Activated CD4-positive, alpha-beta T cell treated with anti-CD3 and anti-CD28 coated beads, Interleukin-2, Interleukin-6, amounts not matched to agents 100 ng/mL and 50 ng/mL, durations not matched to agents 16 hours and 8 hours (primary cell): ENCODE results near the gene PLOD2.

Source experiments
- DNase-seq: peaks from one replicate; pipeline ENCODE4 v3.0.0-alpha.2; 2020

PLOD2 gene

GRCh38 chr3:146035366-146035765 lies 125.6 kb downstream of the PLOD2 start:
- no peak for DNase-seq

GRCh38 chr3:146033950-146034349 lies 127.0 kb downstream of the PLOD2 start:
- no peak for DNase-seq

GRCh38 chr3:146026547-146026946 lies 134.4 kb downstream of the PLOD2 start:
- no peak for DNase-seq

DNA sequence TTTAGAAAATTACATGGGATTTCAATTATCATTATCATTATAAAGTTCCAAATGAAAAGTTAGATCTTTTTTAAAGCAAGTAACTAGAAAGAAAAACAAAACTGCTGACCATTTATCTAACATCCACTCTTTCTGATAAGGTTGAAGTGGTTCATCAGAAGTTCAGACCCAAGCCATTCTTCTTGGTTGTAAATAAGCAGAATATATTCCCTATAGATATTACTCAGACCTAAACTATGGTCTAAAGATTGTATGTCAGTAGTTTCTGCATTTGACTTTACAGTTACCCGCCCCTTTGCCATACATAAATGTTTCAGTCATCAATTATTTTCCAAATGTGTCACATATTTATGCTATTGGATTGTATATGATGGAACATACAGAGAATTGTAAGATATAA lies 136.7 kb downstream of the PLOD2 start:
- no peak for DNase-seq

DNA sequence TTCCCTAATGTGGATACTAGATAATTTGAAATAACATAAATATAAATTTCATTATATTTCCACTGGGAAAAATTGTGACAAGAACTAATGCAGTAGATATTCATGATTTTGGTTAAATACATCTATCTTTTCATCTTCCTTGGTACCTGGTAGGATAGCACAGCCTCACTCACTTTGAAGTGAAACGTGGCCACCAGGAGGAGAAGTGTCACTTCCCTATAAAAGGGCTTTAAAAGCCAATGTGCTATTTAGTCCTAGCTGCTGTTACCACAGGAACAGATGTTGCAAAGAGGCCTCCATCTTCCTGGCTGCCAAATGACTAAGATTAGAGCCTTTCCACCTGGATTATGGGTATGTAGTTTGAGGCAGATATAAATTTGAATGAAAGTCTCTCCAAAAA lies 140.0 kb downstream of the PLOD2 start:
- DNase-seq, result no peak

- no peak for DNase-seq
These were observed 141.5 kb downstream of the PLOD2 start for GRCh38 chr3:146019508-146019907.
